Lower leg skin (tissue), 3 donors: ENCODE data around the gene RAD51B.

Source experiments
- POLR2A ChIP-seq, 2 donors: fragments of 450-650 bp; IDR thresholded peaks; one replicate each; pipeline ENCODE4 v1.6.1; 2016 to 2017; ENCODE audit warnings: antibody characterized with exemption in 2 of 2, mild to moderate bottlenecking in 1 of 2, moderate library complexity in 1 of 2
- TF ChIP-seq, protein P1 (sequence below), 3 donors: fragments of 450-650 bp; IDR thresholded peaks; one replicate each; pipeline ENCODE4 v1.5.1; 2016; ENCODE audit warnings: antibody characterized with exemption in 3 of 3, mild to moderate bottlenecking in 3 of 3, moderate library complexity in 2 of 3

- TF ChIP-seq, protein P1, sequence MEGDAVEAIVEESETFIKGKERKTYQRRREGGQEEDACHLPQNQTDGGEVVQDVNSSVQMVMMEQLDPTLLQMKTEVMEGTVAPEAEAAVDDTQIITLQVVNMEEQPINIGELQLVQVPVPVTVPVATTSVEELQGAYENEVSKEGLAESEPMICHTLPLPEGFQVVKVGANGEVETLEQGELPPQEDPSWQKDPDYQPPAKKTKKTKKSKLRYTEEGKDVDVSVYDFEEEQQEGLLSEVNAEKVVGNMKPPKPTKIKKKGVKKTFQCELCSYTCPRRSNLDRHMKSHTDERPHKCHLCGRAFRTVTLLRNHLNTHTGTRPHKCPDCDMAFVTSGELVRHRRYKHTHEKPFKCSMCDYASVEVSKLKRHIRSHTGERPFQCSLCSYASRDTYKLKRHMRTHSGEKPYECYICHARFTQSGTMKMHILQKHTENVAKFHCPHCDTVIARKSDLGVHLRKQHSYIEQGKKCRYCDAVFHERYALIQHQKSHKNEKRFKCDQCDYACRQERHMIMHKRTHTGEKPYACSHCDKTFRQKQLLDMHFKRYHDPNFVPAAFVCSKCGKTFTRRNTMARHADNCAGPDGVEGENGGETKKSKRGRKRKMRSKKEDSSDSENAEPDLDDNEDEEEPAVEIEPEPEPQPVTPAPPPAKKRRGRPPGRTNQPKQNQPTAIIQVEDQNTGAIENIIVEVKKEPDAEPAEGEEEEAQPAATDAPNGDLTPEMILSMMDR (IDR thresholded peaks at IDR 0.05) = no peak
- no peak for TF ChIP-seq POLR2A (IDR thresholded peaks at IDR 0.05)
Observed at GRCh38 chr14:68235011-68235410, 415.4 kb downstream of the RAD51B start.
